ENCODE results near the gene SYT12. TPM values are rescaled to one million over a fixed set of nuclear protein-coding genes. Genes with fewer than 3 reads are reported as not detected.

SYT12 gene
- total RNA-seq, 1 experiment from 2014 or later, result 4.3 TPM

DNA sequence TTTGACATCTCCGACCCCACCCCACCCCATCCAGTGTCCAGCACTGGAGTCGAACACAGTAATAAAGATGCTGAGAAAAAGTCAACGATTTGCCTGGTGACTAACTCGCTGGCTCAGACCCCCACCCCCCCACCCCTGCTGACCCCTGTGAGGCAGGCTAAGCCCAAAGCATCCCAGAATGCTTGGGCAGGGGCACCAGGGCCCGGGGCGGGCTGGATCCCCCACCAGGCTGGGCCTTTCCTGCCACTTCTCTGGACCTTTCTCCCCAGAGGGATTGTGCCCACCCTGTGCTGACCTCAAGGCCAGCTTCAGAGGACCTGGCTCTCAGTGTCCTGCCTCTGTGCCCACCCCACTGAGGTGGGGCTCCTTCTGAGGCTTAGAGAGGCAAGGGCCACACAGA is 46.0 kb upstream of the SYT12 start (continued):
- TF ChIP-seq TCF7L2 (IDR thresholded peaks at IDR 0.05; ENCODE audit: borderline replicate concordance, extremely low read depth, insufficient read depth, insufficient read length) (no peak), CEBPB (IDR thresholded peaks at IDR 0.05; ENCODE audit: low read depth) (no peak), ATF3 (IDR thresholded peaks at IDR 0.05) (no peak), ELF1 (IDR thresholded peaks at IDR 0.05; ENCODE audit: borderline replicate concordance, low read depth) (no peak), POLR2AphosphoS5 (IDR thresholded peaks at IDR 0.05; ENCODE audit: low read depth, low read length) (no peak), CBX3 (IDR thresholded peaks at IDR 0.05; ENCODE audit: low read depth) (no peak), RAD21 (IDR thresholded peaks at IDR 0.05; ENCODE audit: low read depth) (no peak), EGR1 (IDR thresholded peaks at IDR 0.05; ENCODE audit: low read depth) (no peak)
- TF ChIP-seq, protein P1, sequence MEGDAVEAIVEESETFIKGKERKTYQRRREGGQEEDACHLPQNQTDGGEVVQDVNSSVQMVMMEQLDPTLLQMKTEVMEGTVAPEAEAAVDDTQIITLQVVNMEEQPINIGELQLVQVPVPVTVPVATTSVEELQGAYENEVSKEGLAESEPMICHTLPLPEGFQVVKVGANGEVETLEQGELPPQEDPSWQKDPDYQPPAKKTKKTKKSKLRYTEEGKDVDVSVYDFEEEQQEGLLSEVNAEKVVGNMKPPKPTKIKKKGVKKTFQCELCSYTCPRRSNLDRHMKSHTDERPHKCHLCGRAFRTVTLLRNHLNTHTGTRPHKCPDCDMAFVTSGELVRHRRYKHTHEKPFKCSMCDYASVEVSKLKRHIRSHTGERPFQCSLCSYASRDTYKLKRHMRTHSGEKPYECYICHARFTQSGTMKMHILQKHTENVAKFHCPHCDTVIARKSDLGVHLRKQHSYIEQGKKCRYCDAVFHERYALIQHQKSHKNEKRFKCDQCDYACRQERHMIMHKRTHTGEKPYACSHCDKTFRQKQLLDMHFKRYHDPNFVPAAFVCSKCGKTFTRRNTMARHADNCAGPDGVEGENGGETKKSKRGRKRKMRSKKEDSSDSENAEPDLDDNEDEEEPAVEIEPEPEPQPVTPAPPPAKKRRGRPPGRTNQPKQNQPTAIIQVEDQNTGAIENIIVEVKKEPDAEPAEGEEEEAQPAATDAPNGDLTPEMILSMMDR (IDR thresholded peaks at IDR 0.05 in 2 of 3, conservative IDR thresholded peaks at IDR 0.05 in 1 of 3; ENCODE audit: borderline replicate concordance in 1 of 3, insufficient read depth in 1 of 3, low read depth in 2 of 3, low read length in 2 of 3), result no peak

DNA sequence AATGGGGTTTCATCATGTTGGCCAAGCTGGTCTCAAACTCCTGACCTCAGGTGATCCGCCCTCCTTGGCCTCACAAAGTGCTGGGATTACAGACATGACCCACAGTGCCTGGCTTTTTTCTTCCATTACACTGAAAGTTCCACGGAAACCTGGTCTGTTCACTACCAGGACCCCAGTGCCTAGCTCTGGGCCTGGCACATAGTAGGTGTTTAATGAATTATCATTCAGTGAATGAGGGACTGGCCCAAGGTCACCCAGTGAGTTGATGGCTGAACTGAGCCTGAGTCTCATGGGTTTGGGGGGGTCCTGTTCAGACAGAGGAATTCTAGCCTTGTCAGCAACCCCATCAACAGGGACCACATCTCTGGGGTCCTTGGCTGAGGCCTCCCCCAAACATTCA is 44.7 kb upstream of the SYT12 start:
- BruUV-seq (replicated peaks), result no TSS peak
- H3K9ac ChIP-seq (ENCODE audit: low read length), result no peak overlapping the region
- H3K4me1 ChIP-seq (ENCODE audit: control insufficient read depth in 1 of 2, insufficient read depth in 2 of 2, low read length in 2 of 2), result peaks cover 22 to 50% of the 10 kb centered on the region in 2 experiments
- H3K27me3 ChIP-seq (ENCODE audit: insufficient read depth, low read length), result no peaks in the 10 kb centered on the region
- peaks cover 0 to under 1% of the 10 kb centered on the region in 2 experiments; a peak in 1 of 4 replicates for H3K9me3 ChIP-seq (ENCODE audit: control insufficient read depth in 1 of 2, insufficient read depth in 1 of 2, low read depth in 1 of 2, low read length in 2 of 2)
- no peaks in the 10 kb centered on the region for H3K36me3 ChIP-seq (ENCODE audit: control insufficient read depth in 1 of 2, insufficient read depth in 2 of 2, low read length in 2 of 2)
- TF ChIP-seq SRF (IDR thresholded peaks at IDR 0.05; ENCODE audit: low read depth) (no peak), ATF3 (IDR thresholded peaks at IDR 0.05) (no peak), CEBPB (IDR thresholded peaks at IDR 0.05; ENCODE audit: low read depth) (no peak), CBX3 (IDR thresholded peaks at IDR 0.05; ENCODE audit: low read depth) (no peak), TCF7L2 (IDR thresholded peaks at IDR 0.05; ENCODE audit: borderline replicate concordance, extremely low read depth, insufficient read depth, insufficient read length) (no peak), EZH2phosphoT487 (IDR thresholded peaks at IDR 0.05; ENCODE audit: borderline replicate concordance) (no peak), FOSL1 (IDR thresholded peaks at IDR 0.05; ENCODE audit: low read depth) (no peak), SP1 (IDR thresholded peaks at IDR 0.05; ENCODE audit: low read depth) (no peak)
- TF ChIP-seq, protein P1 (IDR thresholded peaks at IDR 0.05 in 2 of 3, conservative IDR thresholded peaks at IDR 0.05 in 1 of 3; ENCODE audit: borderline replicate concordance in 1 of 3, insufficient read depth in 1 of 3, low read depth in 2 of 3, low read length in 2 of 3), result no peak
- TF ChIP-seq, protein P2, sequence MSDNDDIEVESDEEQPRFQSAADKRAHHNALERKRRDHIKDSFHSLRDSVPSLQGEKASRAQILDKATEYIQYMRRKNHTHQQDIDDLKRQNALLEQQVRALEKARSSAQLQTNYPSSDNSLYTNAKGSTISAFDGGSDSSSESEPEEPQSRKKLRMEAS (IDR thresholded peaks at IDR 0.05), result no peak
- H3K27ac ChIP-seq (ENCODE audit: low read depth, low read length), result no peak overlapping the region
- H3K9me2 ChIP-seq (ENCODE audit: insufficient read depth), result no peaks in the 10 kb centered on the region
- no peak overlapping the region for H3K4me2 ChIP-seq (ENCODE audit: low read length)
- no peak overlapping the region for H2AFZ ChIP-seq (ENCODE audit: low read depth, low read length, poor library complexity, severe bottlenecking)
- CTCF ChIA-PET, result interaction anchor here (0.7 to 1.8 kb wide), 3 partner anchors 43 to 1318 kb away, joined by 3 to 4 read pairs (median 3); no protein-coding TSS in a partner anchor
- intact Hi-C loops (cut with micrococcal nuclease), result loop anchor here (5.0 kb wide), 1 partner anchor 136 kb away; the partner anchor contains the start of gene RCE1
- RAD21 ChIA-PET (ENCODE audit: low non-redundant PET in 1 of 2, low total read pairs in 2 of 2, uncharacterized antibody in 2 of 2, unreplicated experiment in 2 of 2), result no interaction called here
- DNase-seq (ENCODE audit: low read depth, low spot score) (no peak), ATAC-seq (no peak)
- H3K79me2 ChIP-seq (ENCODE audit: insufficient read depth, low read length), result no peaks in the 10 kb centered on the region
- H3K4me3 ChIP-seq (replicated peaks in 1 of 2; ENCODE audit: low read depth in 1 of 2, low read length in 2 of 2), result no peak overlapping the region
- no peaks in the 10 kb centered on the region for H4K20me1 ChIP-seq (ENCODE audit: insufficient read depth)
- POLR2A ChIA-PET, result no interaction called here
